ENCODE data around the gene PLEKHG4. TPM values are rescaled to one million over a fixed set of nuclear protein-coding genes. Genes with fewer than 3 reads are reported as not detected.

Gene PLEKHG4
- total RNA-seq, 1 experiment from 2014 or later = 38.5 TPM

- Histone ChIP-seq H3K79me2 (ENCODE audit: insufficient read depth, low read length) (no peaks in the 10 kb centered on the region), H3K4me2 (ENCODE audit: low read length) (no peak overlapping the region), H2AFZ (ENCODE audit: low read depth, low read length, poor library complexity, severe bottlenecking) (no peak overlapping the region), H3K4me3 (replicated peaks in 1 of 2; ENCODE audit: low read depth in 1 of 2, low read length in 2 of 2) (no peak overlapping the region), H3K9me2 (ENCODE audit: insufficient read depth) (no peaks in the 10 kb centered on the region), H3K4me1 (ENCODE audit: control insufficient read depth in 1 of 2, insufficient read depth in 2 of 2, low read length in 2 of 2) (no peaks in the 10 kb centered on the region), H3K36me3 (ENCODE audit: control insufficient read depth in 1 of 2, insufficient read depth in 2 of 2, low read length in 2 of 2) (no peaks in the 10 kb centered on the region), H4K20me1 (ENCODE audit: insufficient read depth) (no peaks in the 10 kb centered on the region), H3K27me3 (ENCODE audit: insufficient read depth, low read length) (no peaks in the 10 kb centered on the region), H3K9me3 (ENCODE audit: control insufficient read depth in 1 of 2, insufficient read depth in 1 of 2, low read depth in 1 of 2, low read length in 2 of 2) (no peaks in the 10 kb centered on the region), H3K9ac (ENCODE audit: low read length) (no peak overlapping the region), H3K27ac (ENCODE audit: low read depth, low read length) (no peak overlapping the region)
- TF ChIP-seq EZH2 (IDR thresholded peaks at IDR 0.05) (no peak), MAX (IDR thresholded peaks at IDR 0.05) (no peak), EGR1 (IDR thresholded peaks at IDR 0.05; ENCODE audit: low read depth) (no peak), TCF7L2 (IDR thresholded peaks at IDR 0.05; ENCODE audit: borderline replicate concordance, extremely low read depth, insufficient read depth, insufficient read length) (no peak), ZNF274 (IDR thresholded peaks at IDR 0.05; ENCODE audit: low read depth, low read length) (no peak), SP1 (IDR thresholded peaks at IDR 0.05; ENCODE audit: low read depth) (no peak), POLR2A (IDR thresholded peaks at IDR 0.05; ENCODE audit: borderline replicate concordance, extremely low read depth, insufficient read depth, insufficient read length) (no peak), CBX3 (IDR thresholded peaks at IDR 0.05; ENCODE audit: low read depth) (no peak), ELF1 (IDR thresholded peaks at IDR 0.05; ENCODE audit: borderline replicate concordance, low read depth) (no peak), SIN3A (IDR thresholded peaks at IDR 0.05; ENCODE audit: low read depth) (no peak), EZH2phosphoT487 (IDR thresholded peaks at IDR 0.05; ENCODE audit: borderline replicate concordance) (no peak)
- no peak for ATAC-seq
- intact Hi-C loops (cut with micrococcal nuclease) = no loop called here
- CTCF ChIA-PET = no interaction called here
- BruUV-seq (replicated peaks) = no TSS peak
- RAD21 ChIA-PET (ENCODE audit: low non-redundant PET in 1 of 2, low total read pairs in 2 of 2, uncharacterized antibody in 2 of 2, unreplicated experiment in 2 of 2) = no interaction called here
- no peak for DNase-seq (ENCODE audit: low read depth, low spot score)
- POLR2A ChIA-PET = no interaction called here
These were observed 54.0 kb downstream of the PLEKHG4 start for GRCh38 chr16:67333315-67333714.

GRCh38 chr16:67336116-67336515 is 56.8 kb downstream of the PLEKHG4 start:
- TF ChIP-seq CEBPB (IDR thresholded peaks at IDR 0.05; ENCODE audit: low read depth) = no peak
- TF ChIP-seq POLR2AphosphoS5 (IDR thresholded peaks at IDR 0.05; ENCODE audit: low read depth, low read length) = no peak
- TF ChIP-seq FOSL1 (IDR thresholded peaks at IDR 0.05; ENCODE audit: low read depth) = no peak
- TF ChIP-seq TCF7L2 (IDR thresholded peaks at IDR 0.05; ENCODE audit: borderline replicate concordance, extremely low read depth, insufficient read depth, insufficient read length) = no peak
- TF ChIP-seq ELF1 (IDR thresholded peaks at IDR 0.05; ENCODE audit: borderline replicate concordance, low read depth) = no peak
- TF ChIP-seq POLR2A (IDR thresholded peaks at IDR 0.05; ENCODE audit: borderline replicate concordance, extremely low read depth, insufficient read depth, insufficient read length) = no peak
- TF ChIP-seq SRF (IDR thresholded peaks at IDR 0.05; ENCODE audit: low read depth) = no peak
- no peak for TF ChIP-seq ATF3 (IDR thresholded peaks at IDR 0.05)
- ChIA-PET POLR2A (no interaction called here), RAD21 (ENCODE audit: low non-redundant PET in 1 of 2, low total read pairs in 2 of 2, uncharacterized antibody in 2 of 2, unreplicated experiment in 2 of 2) (no interaction called here), CTCF (no interaction called here)
- H3K4me2 ChIP-seq (ENCODE audit: low read length) = no peak overlapping the region
- BruUV-seq (replicated peaks) = no TSS peak
- no peak for DNase-seq (ENCODE audit: low read depth, low spot score)
- no peaks in the 10 kb centered on the region for H3K4me1 ChIP-seq (ENCODE audit: control insufficient read depth in 1 of 2, insufficient read depth in 2 of 2, low read length in 2 of 2)
- no peaks in the 10 kb centered on the region for H3K27me3 ChIP-seq (ENCODE audit: insufficient read depth, low read length)
- no peak overlapping the region for H2AFZ ChIP-seq (ENCODE audit: low read depth, low read length, poor library complexity, severe bottlenecking)
- intact Hi-C loops (cut with micrococcal nuclease) = loop anchor here (5.0 kb wide), 1 partner anchor 59 kb away; the partner anchor contains the start of gene PLEKHG4
- no peaks in the 10 kb centered on the region for H3K79me2 ChIP-seq (ENCODE audit: insufficient read depth, low read length)
- H3K9me2 ChIP-seq (ENCODE audit: insufficient read depth) = no peaks in the 10 kb centered on the region
- H3K4me3 ChIP-seq (replicated peaks in 1 of 2; ENCODE audit: low read depth in 1 of 2, low read length in 2 of 2) = no peak overlapping the region
- H4K20me1 ChIP-seq (ENCODE audit: insufficient read depth) = no peaks in the 10 kb centered on the region
- H3K9me3 ChIP-seq (ENCODE audit: control insufficient read depth in 1 of 2, insufficient read depth in 1 of 2, low read depth in 1 of 2, low read length in 2 of 2) = no peaks in the 10 kb centered on the region
- H3K27ac ChIP-seq (ENCODE audit: low read depth, low read length) = no peak overlapping the region
- no peak for ATAC-seq
- H3K9ac ChIP-seq (ENCODE audit: low read length) = no peak overlapping the region
- H3K36me3 ChIP-seq (ENCODE audit: control insufficient read depth in 1 of 2, insufficient read depth in 2 of 2, low read length in 2 of 2) = no peaks in the 10 kb centered on the region

Measured in HCT116 (cell line).